ENCODE results near the gene ADO.

Gene ADO

DNA sequence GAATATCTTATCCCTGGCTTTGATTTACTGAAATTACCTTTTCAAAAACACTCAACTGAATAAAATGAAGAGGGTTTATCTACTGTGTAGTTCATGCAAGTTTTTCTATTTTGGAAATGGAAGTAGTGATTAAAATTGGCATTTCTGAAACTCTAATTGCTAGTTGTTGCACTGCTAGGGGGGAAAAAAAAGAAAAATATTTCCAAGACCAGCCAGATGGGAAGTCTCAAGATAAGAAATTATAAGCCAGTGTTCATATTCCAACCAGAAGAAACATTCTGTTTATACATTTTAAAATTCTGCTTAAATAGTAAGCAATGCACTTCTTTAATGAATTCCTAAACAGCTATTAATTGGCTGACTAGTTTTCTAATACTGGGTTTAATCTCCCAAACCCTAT lies 9.4 kb upstream of the ADO start:
- DNase-seq: no peak

GRCh38 chr10:62795762-62796161 lies 8.8 kb upstream of the ADO start:
- DNase-seq: no peak

GRCh38 chr10:62796896-62797295 lies 7.6 kb upstream of the ADO start:
- DNase-seq: no peak

DNA sequence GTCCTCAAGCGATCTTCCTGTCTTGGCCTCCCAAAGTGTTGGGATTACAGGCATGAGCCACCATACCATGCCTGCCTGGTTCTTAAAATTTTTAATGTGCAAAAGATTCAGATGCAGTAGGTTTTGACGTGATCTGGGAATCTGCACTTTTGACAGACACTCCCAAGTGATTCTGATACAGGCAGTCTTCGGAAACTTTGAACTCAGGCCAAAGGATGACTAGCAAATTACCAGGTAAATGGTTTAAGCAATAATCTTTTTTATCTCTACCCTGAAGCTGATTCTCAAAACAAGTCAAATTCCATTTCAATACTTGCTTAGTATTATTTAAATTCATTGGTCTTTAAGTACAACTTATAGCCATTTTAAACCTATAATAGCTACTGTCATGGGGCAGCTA lies 2.6 kb upstream of the ADO start:
- no peak for DNase-seq

- no peak for DNase-seq
These were observed 680 bp upstream of the ADO start for GRCh38 chr10:62803724-62804355.

- DNase-seq: no peak
These were observed 945 bp downstream of the ADO start for GRCh38 chr10:62805231-62806099.

GRCh38 chr10:62806251-62806650 lies 1.7 kb downstream of the ADO start:
- no peak for DNase-seq

DNA sequence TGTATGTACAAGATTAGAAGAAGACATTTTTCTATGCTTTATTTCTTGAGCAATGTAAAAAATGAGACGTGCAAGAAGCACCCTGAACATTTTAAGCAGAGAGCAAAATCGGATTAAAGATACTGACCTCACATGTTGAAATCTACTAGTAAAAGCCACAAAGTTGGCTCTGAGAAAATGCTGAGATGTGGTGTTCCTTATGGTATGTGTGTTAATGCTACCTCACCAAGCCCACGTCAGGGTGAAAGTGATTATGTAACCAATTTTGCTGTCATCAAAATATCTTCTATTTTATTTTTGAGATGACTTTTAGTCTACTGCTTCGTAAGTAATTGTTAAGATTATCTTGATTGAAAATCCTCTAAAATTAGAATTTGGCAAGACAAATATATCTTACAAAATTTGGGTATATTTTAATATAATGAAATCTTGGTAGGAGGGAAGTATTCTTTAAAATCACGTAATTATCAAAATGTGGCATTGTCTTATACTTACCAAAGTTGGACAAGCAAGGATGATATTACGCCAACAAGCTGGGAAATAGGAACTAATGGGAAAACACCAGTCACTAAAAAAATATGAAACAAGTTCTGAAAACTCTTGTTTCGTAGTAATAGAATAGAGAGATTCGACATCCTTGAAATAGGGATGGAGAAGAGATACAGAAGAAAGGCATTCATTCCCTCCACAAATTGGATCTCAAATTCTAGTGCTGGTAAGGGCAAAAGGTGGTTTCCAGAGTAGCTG lies 5.8 kb downstream of the ADO start:
- no peak for DNase-seq

- no peak for DNase-seq
These were observed 6.8 kb downstream of the ADO start for GRCh38 chr10:62811159-62811875.

DNA sequence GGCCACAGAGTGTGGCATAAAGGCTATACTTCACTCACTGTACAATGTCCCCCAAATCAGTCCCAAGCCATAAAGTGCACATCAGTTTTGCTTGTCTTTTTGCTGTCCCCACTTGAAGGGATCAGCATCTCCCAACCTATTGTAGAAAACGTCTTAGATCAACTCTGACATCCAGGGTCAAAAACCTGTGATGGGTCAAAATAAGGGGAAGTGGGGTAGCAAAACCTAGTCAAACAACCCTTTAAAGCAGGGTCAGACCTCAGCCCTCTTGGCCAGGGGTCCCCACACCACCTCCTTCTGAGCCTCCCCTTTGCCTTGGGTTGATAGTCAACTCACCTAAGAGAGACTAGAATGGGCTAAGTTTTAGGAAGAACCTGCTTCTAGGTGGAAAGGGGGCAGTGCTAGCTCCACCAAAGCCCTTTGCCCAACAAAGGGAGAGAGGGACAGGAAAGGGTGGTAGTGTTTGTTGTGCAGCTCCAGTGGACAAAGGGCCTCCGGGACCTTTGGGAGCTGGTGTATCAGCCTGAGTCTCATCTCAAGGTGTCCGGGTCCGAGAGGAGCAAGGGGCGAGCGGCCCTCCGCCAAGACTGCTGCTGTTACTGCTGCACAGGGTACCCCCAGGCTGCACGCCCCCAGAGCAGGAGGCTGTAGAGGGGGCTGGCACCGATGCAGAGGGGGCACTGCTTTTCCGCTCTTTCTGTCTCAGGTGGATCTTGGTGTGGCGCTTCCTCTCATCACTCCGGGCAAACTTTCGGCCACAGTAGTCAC lies 8.3 kb downstream of the ADO start:
- no peak for DNase-seq

- no peak for DNase-seq
These were observed 8.9 kb downstream of the ADO start for GRCh38 chr10:62813453-62813852.

GRCh38 chr10:62813981-62814380 lies 9.5 kb downstream of the ADO start:
- no peak for DNase-seq

- DNase-seq: no peak
These were observed 10.3 kb downstream of the ADO start for GRCh38 chr10:62814756-62815380.

- no peak for DNase-seq
These were observed 11.0 kb downstream of the ADO start for GRCh38 chr10:62815381-62816075.

DNA sequence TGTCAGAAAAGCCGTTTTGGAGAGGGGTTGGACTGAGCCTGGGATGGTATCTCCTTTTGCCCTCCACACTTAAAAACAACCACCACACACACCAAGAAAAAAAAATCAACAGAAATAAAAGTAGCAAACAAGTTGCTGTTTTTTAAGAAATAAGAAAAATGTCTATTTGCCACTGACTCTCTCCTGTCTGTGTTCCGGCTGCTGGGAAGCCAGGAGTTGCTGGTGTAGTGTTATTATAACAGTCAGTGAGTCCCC lies 11.5 kb downstream of the ADO start:
- no peak for DNase-seq

DNA sequence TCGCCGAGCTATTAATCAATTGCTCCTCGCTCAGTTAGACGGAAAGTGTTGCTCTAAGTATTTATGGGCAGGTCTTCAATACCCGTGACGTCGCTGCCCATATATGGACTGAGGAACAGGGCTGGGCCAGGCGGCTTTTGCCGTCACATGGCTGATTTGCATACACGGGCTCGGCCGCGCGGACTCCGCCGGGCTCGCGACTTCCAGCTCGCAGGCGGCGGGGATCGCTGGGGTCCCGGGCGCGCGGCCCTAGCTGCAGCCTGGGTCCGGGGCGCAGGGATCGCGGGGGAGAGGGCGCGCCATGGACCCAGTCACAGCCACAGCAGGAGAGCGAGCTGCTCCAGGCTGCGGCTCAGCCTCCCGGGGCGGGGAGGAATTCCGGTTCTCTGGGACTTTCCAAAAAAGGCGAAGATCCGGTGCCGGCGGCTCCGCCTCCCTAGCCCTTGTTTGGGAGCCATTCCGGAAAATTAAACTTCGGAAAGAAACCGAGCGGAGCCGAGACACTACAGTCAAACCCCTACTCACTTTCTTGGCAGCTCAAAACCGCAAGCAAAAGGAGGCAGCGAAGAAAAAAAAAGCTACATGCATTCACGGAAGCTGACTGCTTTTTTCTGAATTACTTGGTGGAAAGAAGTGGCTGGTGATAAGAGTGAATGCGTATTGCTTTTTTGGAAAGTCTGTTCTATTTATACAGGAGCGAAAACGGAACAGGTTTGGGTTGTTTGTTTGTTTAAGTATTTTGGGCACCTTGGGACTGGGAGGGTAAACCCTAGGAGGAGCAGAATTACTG lies 12.0 kb downstream of the ADO start, which contains the start of gene EGR2:
Gene EGR2, minus strand, starts transcription at position 36 of the 790 bp plus-strand sequence. CDS start 337 bp downstream, outside the sequence.
- peak; percentile 74 for DNase-seq

GRCh38 chr10:62817121-62817765 lies 12.7 kb downstream of the ADO start:
- DNase-seq: no peak

GRCh38 chr10:62817766-62818425 lies 13.4 kb downstream of the ADO start:
- peak; percentile 6 for DNase-seq

GRCh38 chr10:62818426-62819011 lies 14.0 kb downstream of the ADO start:
- DNase-seq: no peak

Data from NCI-H2171 (cell line).